ENCODE measurements around the gene AGAP5.
A peak's percentile ranks its signal among the peaks of the same experiment; 100 is the strongest.
"Not testable (repeated sequence)": the region's sequence is repeated elsewhere in the genome, so short reads cannot be mapped to it uniquely, and the experiment has no call there.

AGAP5 gene

GRCh38 chr10:73697675-73698159, at the start of gene AGAP5:
Gene AGAP5 (minus strand): TSS chr10:73698109. CDS start chr10:73697755, 354 bp downstream.
- not testable (repeated sequence) for DNase-seq (ENCODE audit: low read depth in 3 of 3)

- no peak for DNase-seq (ENCODE audit: low read depth in 3 of 3)
Measured at GRCh38 chr10:73746721-73747120, 48.8 kb upstream of the AGAP5 start.

DNA sequence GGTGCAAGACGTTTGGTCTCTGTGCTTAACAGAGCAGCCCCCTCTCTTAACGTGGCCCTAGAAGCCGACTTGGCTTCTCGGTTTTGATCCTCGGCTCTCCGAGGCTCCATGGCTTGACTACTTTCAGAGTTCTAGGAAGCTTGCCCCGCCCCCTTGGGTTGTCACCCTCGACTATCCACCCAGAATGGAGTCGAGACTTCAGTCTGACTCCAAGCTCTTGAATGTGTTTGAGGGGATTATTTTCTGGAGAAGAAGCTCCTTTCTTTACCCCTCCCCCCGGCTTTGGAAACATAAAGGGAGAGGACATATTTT, 46.7 kb upstream of the AGAP5 start:
- peak; percentile 37 to 65 (median 44) for DNase-seq (ENCODE audit: low read depth in 3 of 3)

GRCh38 chr10:73743905-73744663, 46.2 kb upstream of the AGAP5 start, which contains the start of gene SEC24C:
Gene SEC24C (plus strand): TSS chr10:73744372. CDS start chr10:73746833, 2,461 bp downstream.
- DNase-seq (ENCODE audit: low read depth in 3 of 3), result peak; percentile 89 to 93 (median 92)

DNA sequence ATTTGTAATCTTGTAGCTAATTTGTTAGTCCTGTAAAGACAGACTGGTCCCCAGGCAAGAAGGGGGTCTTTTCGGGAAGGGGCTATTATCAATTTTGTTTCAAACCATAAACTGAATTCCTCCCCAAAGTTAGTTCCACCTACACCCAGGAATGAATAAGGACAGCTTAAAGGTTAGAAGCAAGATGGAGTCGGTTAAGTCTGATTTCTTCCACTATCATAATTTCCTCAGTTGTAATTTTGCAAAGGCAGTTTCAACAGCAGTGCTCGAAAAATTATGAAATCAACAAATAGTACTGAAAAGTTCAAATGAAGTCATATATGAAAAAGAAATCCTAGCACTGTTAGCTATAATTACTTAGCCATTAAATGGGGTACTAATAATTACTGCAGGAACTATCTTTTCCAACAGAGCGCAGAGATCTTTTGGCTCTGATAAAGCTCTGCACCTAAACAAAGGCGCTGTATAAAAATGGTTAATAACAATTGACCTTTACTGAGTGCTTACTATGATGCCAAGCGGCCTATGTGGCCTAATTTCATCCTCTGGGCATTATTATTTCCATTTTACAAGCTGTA, 45.5 kb upstream of the AGAP5 start:
- no peak for DNase-seq (ENCODE audit: low read depth in 3 of 3)

GRCh38 chr10:73742454-73742734, 44.5 kb upstream of the AGAP5 start:
- no peak for DNase-seq (ENCODE audit: low read depth in 3 of 3)

GRCh38 chr10:73740501-73741254, 42.8 kb upstream of the AGAP5 start:
- DNase-seq (ENCODE audit: low read depth in 3 of 3), result not testable (repeated sequence)

DNA sequence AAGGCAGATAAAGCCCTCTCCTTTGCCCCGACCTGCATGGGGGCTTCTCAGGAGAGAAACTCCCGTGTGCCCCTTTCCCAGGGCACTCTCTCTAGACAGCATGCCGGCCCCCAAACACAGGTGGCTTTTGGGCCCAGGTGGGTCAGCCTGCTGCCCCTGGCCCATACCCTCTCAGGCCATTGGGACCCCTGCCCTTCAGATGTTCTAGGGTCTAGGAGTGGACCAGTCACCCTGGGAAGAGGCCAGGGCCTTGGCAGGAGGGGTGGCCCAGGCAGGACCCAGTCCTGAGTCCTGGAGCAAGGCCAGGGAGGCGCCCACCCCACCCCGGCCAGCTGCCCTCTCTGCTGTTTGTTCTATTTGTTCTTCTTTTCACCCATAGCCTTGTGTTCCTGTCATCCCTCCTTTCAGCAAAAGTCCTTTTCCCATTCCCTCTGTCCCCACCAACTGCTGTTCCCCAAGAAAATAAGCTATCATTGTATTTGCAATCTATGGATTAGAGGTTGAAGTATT, 36.9 kb upstream of the AGAP5 start:
- DNase-seq (ENCODE audit: low read depth in 3 of 3), result no peak

DNA sequence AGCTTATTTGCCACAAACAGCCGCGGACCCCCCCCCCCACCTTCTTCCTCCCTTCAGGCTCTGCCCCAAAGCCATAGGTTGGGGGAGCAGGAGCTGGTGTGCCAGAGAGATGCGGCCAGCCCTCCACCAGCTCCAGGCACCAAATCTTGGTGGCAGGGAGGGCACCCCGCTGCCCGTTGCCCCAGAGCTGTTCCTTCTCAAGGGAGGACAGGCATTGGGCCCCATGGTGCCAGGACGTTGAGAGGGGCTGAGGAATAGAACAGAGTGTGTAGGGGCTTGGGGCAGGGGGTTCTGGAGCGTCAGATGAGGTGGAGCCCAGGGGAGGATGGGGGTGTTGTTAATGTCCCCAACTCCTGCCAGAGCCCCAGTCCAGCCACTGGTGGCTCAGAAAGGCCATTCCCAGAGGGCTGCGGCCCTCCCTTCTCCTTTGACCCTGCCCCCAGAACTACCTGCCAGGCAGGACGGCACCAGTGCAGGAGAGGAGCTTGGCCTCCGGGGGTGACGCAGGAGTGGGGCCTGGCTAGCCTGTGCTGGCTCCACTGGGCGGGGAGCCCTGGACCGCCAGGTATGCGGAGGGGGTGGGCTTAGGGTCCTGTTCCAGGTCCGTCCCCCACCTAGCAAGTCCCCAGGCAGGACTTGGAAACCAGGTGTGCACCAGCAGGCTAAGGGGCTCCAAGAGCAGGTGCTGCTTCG, 36.3 kb upstream of the AGAP5 start:
- DNase-seq (ENCODE audit: low read depth in 3 of 3), result no peak

- no peak for DNase-seq (ENCODE audit: low read depth in 3 of 3)
Measured at GRCh38 chr10:73732931-73733623, 35.2 kb upstream of the AGAP5 start.

DNA sequence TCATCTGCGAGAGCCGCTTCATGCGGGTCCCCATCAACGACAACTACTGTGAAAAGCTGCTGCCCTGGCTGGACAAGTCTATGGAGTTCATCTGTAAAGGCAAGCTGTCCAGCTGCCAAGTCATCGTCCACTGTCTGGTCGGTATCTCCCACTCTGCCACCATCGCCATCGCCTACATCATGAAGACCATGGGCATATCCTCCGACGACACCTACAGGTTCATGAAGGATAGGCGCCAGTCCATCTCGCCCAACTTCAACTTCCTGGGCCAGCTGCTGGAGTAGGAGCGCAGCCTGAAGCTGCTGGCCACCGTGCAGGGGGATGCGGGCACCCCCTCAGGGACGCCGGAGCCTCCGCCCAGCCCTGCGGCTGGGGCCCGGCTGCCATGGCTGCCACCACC, 34.5 kb upstream of the AGAP5 start:
- DNase-seq (ENCODE audit: low read depth in 3 of 3), result no peak

- DNase-seq (ENCODE audit: low read depth in 3 of 3), result no peak
Measured at GRCh38 chr10:73731588-73732375, 33.9 kb upstream of the AGAP5 start.

- peak; percentile 81 to 90 (median 88) for DNase-seq (ENCODE audit: low read depth in 3 of 3)
Measured at GRCh38 chr10:73730153-73730906, 32.4 kb upstream of the AGAP5 start.

GRCh38 chr10:73729781-73730152, 31.9 kb upstream of the AGAP5 start:
- DNase-seq (ENCODE audit: low read depth in 3 of 3), result peak in 2 of 3 donors; percentile 11 to 14

- no peak for DNase-seq (ENCODE audit: low read depth in 3 of 3)
Measured at GRCh38 chr10:73723516-73723915, 25.6 kb upstream of the AGAP5 start.

GRCh38 chr10:73720561-73720960, 22.7 kb upstream of the AGAP5 start:
- not testable (repeated sequence) for DNase-seq (ENCODE audit: low read depth in 3 of 3)

- no peak for DNase-seq (ENCODE audit: low read depth in 3 of 3)
Measured at GRCh38 chr10:73717556-73717955, 19.6 kb upstream of the AGAP5 start.

- DNase-seq (ENCODE audit: low read depth in 3 of 3), result no peak
Measured at GRCh38 chr10:73716251-73716650, 18.3 kb upstream of the AGAP5 start.

GRCh38 chr10:73715179-73716156, 17.6 kb upstream of the AGAP5 start:
- not testable (repeated sequence) for DNase-seq (ENCODE audit: low read depth in 3 of 3)

Data from stimulated activated CD4-positive, alpha-beta T cell treated with anti-CD3 and anti-CD28 coated beads, TNF-alpha, amount 100 ng/mL, for 48 hours (primary cell).